GM23248 (cell line): Measurements from ENCODE around the gene RIT2. TPM values are rescaled to one million over a fixed set of nuclear protein-coding genes. Genes with fewer than 3 reads are reported as not detected.

Source experiments
- DNase-seq: peaks from one replicate; pipeline ENCODE4 v3.0.0-alpha.2; 2015
- H2AFZ ChIP-seq: fragments of 200-600 bp; sonication (generic); 2 replicates; pipeline ENCODE4 v1.6.1; 2016; ENCODE audit warnings: antibody characterized with exemption
- H3F3A ChIP-seq: fragments of 200-600 bp; sonication (generic); 2 replicates; pipeline ENCODE4 v1.6.1; 2016; ENCODE audit warnings: mild to moderate bottlenecking, antibody characterized with exemption, mixed run types; ENCODE audit not compliant: insufficient read depth
- H3K27ac ChIP-seq: fragments of 200-600 bp; sonication (generic); 2 replicates; pipeline ENCODE4 v1.5.1; 2016; ENCODE audit warnings: mild to moderate bottlenecking
- H3K27me3 ChIP-seq: fragments of 200-600 bp; sonication (generic); replicated peaks from 2 replicates; pipeline ENCODE4 v1.6.1; 2016; ENCODE audit warnings: mild to moderate bottlenecking; ENCODE audit not compliant: insufficient read depth
- H3K36me3 ChIP-seq: fragments of 200-600 bp; sonication (generic); 2 replicates; pipeline ENCODE4 v1.6.1; 2016; ENCODE audit warnings: low read depth, mild to moderate bottlenecking
- H3K4me1 ChIP-seq: fragments of 200-600 bp; sonication (generic); 2 replicates; pipeline ENCODE4 v1.6.1; 2016; ENCODE audit warnings: mild to moderate bottlenecking; ENCODE audit not compliant: insufficient read depth
- H3K4me2 ChIP-seq: fragments of 200-600 bp; sonication (generic); one replicate; pipeline ENCODE4 v1.6.1; 2016; ENCODE audit warnings: mild to moderate bottlenecking; ENCODE audit not compliant: unreplicated experiment
- H3K4me3 ChIP-seq: fragments of 200-600 bp; sonication (generic); 2 replicates; pipeline ENCODE4 v1.5.1; 2016; ENCODE audit warnings: mild to moderate bottlenecking
- H3K79me2 ChIP-seq: fragments of 200-600 bp; sonication (generic); 2 replicates; pipeline ENCODE4 v1.6.1; 2016; ENCODE audit warnings: mild to moderate bottlenecking; ENCODE audit not compliant: insufficient read depth
- H3K9ac ChIP-seq: fragments of 200-600 bp; sonication (generic); 2 replicates; pipeline ENCODE4 v1.6.1; 2016; ENCODE audit warnings: mild to moderate bottlenecking
- H3K9me2 ChIP-seq: fragments of 200-600 bp; sonication (generic); 2 replicates; pipeline ENCODE4 v1.6.1; 2016; ENCODE audit warnings: mixed run types, mild to moderate bottlenecking, moderate library complexity; ENCODE audit not compliant: insufficient read depth
- H3K9me3 ChIP-seq: fragments of 200-600 bp; sonication (generic); one replicate; pipeline ENCODE4 v1.6.1; 2017; ENCODE audit warnings: low read depth
- H4K20me1 ChIP-seq: fragments of 200-600 bp; sonication (generic); 2 replicates; pipeline ENCODE4 v1.6.0; 2016; ENCODE audit not compliant: insufficient read depth
- EZH2 ChIP-seq: fragments of 200-600 bp; sonication (generic); IDR thresholded peaks from 2 replicates; pipeline ENCODE4 v1.6.1; 2018; ENCODE audit warnings: antibody characterized with exemption, mild to moderate bottlenecking; ENCODE audit not compliant: insufficient read depth, poor library complexity, severe bottlenecking
- EZH2phosphoT487 ChIP-seq: fragments of 200-600 bp; sonication (generic); IDR thresholded peaks from 2 replicates; pipeline ENCODE4 v1.6.1; 2018; ENCODE audit warnings: antibody characterized with exemption, moderate library complexity, mild to moderate bottlenecking, low read depth; ENCODE audit not compliant: insufficient read depth
- WGBS, 2 experiments: methylation state at CpG; one replicate each; pipeline ENCODE4 v1.1.6; 2015 to 2017; ENCODE audit warnings: low lambda C conversion rate in 2 of 2, low coverage in 1 of 2; ENCODE audit errors: missing lambda C conversion rate in 2 of 2; 5-methylcytosine and 5-hydroxymethylcytosine counted together
- in situ Hi-C: fragments of 300-500 bp; cut with MboI; formaldehyde crosslinking; loops from 2 replicates; pipeline ENCODE4 v1.15.0; 2020
- polyA plus RNA-seq: library from polyadenylated mRNA; unstranded; fragments of >200 nt; fragmentation: Nextera tagmentation; extraction: Ambion mirVana; gene quantifications from 2 replicates; pipeline ENCODE4 v1.2.1, GENCODE V29; 2016
- total RNA-seq: library from RNA; depleted of rRNA; stranded (reverse); fragments of >200 nt; shearing (Covaris generic); gene quantifications from 2 replicates; pipeline ENCODE4 v1.2.3, GENCODE V29; 2014

Gene RIT2
- total and polyA plus RNA-seq, 2 experiments from 2014 or later, result not detected

DNA sequence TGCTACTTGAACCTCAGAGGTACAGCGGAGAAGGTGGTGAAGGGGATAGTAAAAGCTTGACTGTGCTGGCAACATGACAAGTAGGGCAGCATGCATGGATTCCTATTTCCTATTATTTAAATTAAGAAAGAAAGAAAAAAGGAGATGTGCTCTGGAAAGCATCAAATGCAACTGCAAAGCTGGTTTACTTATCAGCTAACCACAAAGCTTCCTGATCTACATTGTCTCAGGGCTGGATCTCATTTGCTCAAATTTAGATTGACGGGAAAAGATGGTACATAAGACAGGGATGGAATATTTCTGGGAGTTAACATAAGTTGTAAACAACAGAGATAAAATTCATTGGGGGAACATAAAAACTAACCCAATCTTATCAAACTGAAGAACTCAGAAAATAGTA, 178.0 kb downstream of the RIT2 start:
- TF ChIP-seq EZH2 (no peak), EZH2phosphoT487 (no peak)
- 19 to 31% methylated on average over 2 of the region's 2 CpGs for WGBS, 2 experiments
- no peaks in the 10 kb centered on the region for H3K9me3 ChIP-seq
- no peaks in the 10 kb centered on the region for H3K4me1 ChIP-seq
- H3K27me3 ChIP-seq, result no peaks in the 10 kb centered on the region
- no peaks in the 10 kb centered on the region for H3K36me3 ChIP-seq
- no peaks in the 10 kb centered on the region for H3K79me2 ChIP-seq
- H3F3A ChIP-seq, result no peaks in the 10 kb centered on the region
- in situ Hi-C loops, result no loop called here
- H3K9me2 ChIP-seq, result no peaks in the 10 kb centered on the region
- H3K4me3 ChIP-seq, result no peak overlapping the region
- no peak overlapping the region for H3K9ac ChIP-seq
- H3K27ac ChIP-seq, result no peak overlapping the region
- no peaks in the 10 kb centered on the region for H4K20me1 ChIP-seq
- DNase-seq, result no peak
- H3K4me2 ChIP-seq, result no peak overlapping the region
- no peak overlapping the region for H2AFZ ChIP-seq

- 46 to 52% methylated on average over 2 of the region's 2 CpGs for WGBS, 2 experiments
- Histone ChIP-seq H3K9ac (no peak overlapping the region), H3K4me1 (peaks cover 9% of the 10 kb centered on the region; the same call in 1 of the 2 replicates), H3K27me3 (no peaks in the 10 kb centered on the region), H2AFZ (no peak overlapping the region), H3K9me2 (no peaks in the 10 kb centered on the region), H4K20me1 (no peaks in the 10 kb centered on the region), H3K27ac (no peak overlapping the region), H3K79me2 (no peaks in the 10 kb centered on the region), H3F3A (peaks cover 7% of the 10 kb centered on the region; the same call in 1 of the 2 replicates), H3K36me3 (no peaks in the 10 kb centered on the region), H3K4me3 (no peak overlapping the region), H3K9me3 (no peaks in the 10 kb centered on the region), H3K4me2 (no peak overlapping the region)
- no peak for DNase-seq
- in situ Hi-C loops, result no loop called here
- TF ChIP-seq EZH2phosphoT487, result no peak
- TF ChIP-seq EZH2, result no peak
Measured at GRCh38 chr18:42936289-42936688, 179.2 kb downstream of the RIT2 start.

GRCh38 chr18:42931491-42931890, 184.0 kb downstream of the RIT2 start:
- H3K27me3 ChIP-seq, result no peaks in the 10 kb centered on the region
- H3K4me2 ChIP-seq, result peak overlapping the region; percentile 7
- in situ Hi-C loops, result no loop called here
- H3K4me1 ChIP-seq, result peaks cover 9% of the 10 kb centered on the region; the same call in 1 of the 2 replicates
- H3K9ac ChIP-seq, result no peak overlapping the region
- peaks cover 7% of the 10 kb centered on the region; the same call in 1 of the 2 replicates for H3F3A ChIP-seq
- H4K20me1 ChIP-seq, result no peaks in the 10 kb centered on the region
- TF ChIP-seq EZH2, result no peak
- TF ChIP-seq EZH2phosphoT487, result no peak
- peak overlapping the region; percentile 35 for H3K4me3 ChIP-seq
- H3K79me2 ChIP-seq, result no peaks in the 10 kb centered on the region
- H3K36me3 ChIP-seq, result no peaks in the 10 kb centered on the region
- 0 out of 2 replicates have a peak overlapping the region, but pooled peaks have one; percentile 10 for H3K27ac ChIP-seq
- no peaks in the 10 kb centered on the region; the same call in 1 of the 2 replicates for H3K9me2 ChIP-seq
- H3K9me3 ChIP-seq, result no peaks in the 10 kb centered on the region
- DNase-seq, result peak; percentile 67
- peak overlapping the region; percentile 10 for H2AFZ ChIP-seq
- 12% methylated on average over 3 of the region's 3 CpGs for WGBS, 2 experiments

GRCh38 chr18:42929857-42930256, 185.6 kb downstream of the RIT2 start:
- 74 to 76% methylated on average over 3 of the region's 3 CpGs for WGBS, 2 experiments
- Histone ChIP-seq H3F3A (peaks cover 7% of the 10 kb centered on the region; the same call in 1 of the 2 replicates), H3K9ac (no peak overlapping the region), H3K27ac (no peak overlapping the region), H2AFZ (no peak overlapping the region), H4K20me1 (no peaks in the 10 kb centered on the region), H3K9me3 (no peaks in the 10 kb centered on the region), H3K27me3 (no peaks in the 10 kb centered on the region), H3K79me2 (no peaks in the 10 kb centered on the region), H3K4me3 (no peak overlapping the region), H3K4me1 (peaks cover 9% of the 10 kb centered on the region; the same call in 1 of the 2 replicates), H3K4me2 (no peak overlapping the region), H3K9me2 (no peaks in the 10 kb centered on the region; the same call in 1 of the 2 replicates), H3K36me3 (no peaks in the 10 kb centered on the region)
- no peak for TF ChIP-seq EZH2phosphoT487
- TF ChIP-seq EZH2, result no peak
- in situ Hi-C loops, result no loop called here
- DNase-seq, result peak; percentile 12

GRCh38 chr18:42929181-42929580, 186.3 kb downstream of the RIT2 start:
- no peak for TF ChIP-seq EZH2
- no peak for TF ChIP-seq EZH2phosphoT487
- Histone ChIP-seq H4K20me1 (no peaks in the 10 kb centered on the region), H3K4me2 (no peak overlapping the region), H3K4me1 (peaks cover 9% of the 10 kb centered on the region; the same call in 1 of the 2 replicates), H3K9me3 (no peaks in the 10 kb centered on the region), H3F3A (peaks cover 7% of the 10 kb centered on the region; the same call in 1 of the 2 replicates), H3K36me3 (no peaks in the 10 kb centered on the region), H3K27me3 (no peaks in the 10 kb centered on the region), H3K27ac (no peak overlapping the region), H3K9ac (no peak overlapping the region), H3K79me2 (no peaks in the 10 kb centered on the region), H3K9me2 (no peaks in the 10 kb centered on the region; the same call in 1 of the 2 replicates), H2AFZ (no peak overlapping the region), H3K4me3 (no peak overlapping the region)
- 75 to 81% methylated on average over 1 of the region's 1 CpG for WGBS, 2 experiments
- DNase-seq, result no peak
- in situ Hi-C loops, result no loop called here
